Activated naive CD4-positive, alpha-beta T cell (primary cell): ENCODE data around the gene PSD.

Experiments used
- DNase-seq, 4 experiments: peaks; one replicate each; lab custom pipeline; 2025; lab: John Stamatoyannopoulos, UW

PSD gene

GRCh38 chr10:102438374-102438773, 19.8 kb upstream of the PSD start:
- DNase-seq = no peak

DNA sequence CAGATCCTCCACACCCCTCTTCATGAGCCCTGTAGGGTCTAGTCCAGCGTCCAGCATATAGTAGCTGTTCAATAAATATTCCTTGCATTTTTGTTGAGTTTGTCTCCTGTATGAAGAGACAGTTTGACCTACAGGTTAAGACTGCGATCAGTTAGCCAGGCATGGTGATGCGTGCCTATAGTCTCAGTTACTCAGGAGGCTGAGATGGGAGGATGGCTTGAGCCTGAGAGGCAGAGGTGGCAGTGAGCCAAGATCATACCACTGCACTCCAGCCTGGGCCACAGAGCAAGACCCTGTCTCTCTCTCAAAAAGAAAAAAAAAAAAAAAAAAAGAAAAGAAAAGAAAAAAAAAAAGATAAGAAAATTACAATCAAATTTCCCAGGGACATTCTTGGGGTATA, 18.9 kb upstream of the PSD start:
- DNase-seq = no peak

- no peak for DNase-seq
These were observed 17.7 kb upstream of the PSD start for GRCh38 chr10:102436312-102436711.

GRCh38 chr10:102435529-102436233, 17.1 kb upstream of the PSD start:
- DNase-seq = no peak

GRCh38 chr10:102435133-102435497, 16.5 kb upstream of the PSD start:
- DNase-seq = no peak

DNA sequence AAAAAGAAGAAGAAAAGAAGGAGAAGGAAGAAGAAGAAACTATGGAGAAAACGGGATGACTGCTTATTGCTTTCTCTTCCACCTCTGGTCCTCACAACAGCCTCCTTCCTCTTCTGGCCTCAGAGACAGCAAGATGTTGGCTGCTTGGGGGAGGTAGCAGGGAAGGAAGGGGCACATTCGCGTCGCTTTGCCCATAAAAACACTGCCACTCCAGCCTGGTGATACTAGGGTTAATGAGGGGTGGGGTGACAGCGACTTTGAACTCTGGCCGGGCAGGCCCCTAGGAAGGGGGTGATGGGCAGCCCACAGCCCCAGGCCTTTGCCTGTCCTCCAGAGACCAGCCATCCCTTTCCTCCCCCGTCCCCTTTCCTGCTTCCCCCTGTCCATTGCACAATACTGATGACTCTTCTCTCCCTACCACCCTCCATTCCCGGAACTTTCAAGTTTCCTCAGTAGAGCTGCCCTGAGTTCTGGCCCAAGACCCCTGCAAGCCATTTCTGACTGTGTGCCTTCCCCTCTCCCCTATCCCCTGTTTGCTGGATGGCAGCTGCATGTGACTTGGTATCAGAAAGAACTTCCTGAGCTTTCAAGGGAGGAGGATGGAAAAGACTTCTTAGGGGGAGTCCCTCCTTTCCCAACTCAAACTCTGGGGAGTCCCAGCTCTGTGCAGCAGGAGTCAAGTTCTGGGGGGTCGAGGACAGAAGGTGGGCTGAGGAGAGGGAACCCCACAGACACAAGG, 16.0 kb upstream of the PSD start:
- DNase-seq = no peak

- DNase-seq = no peak
These were observed 15.0 kb upstream of the PSD start for GRCh38 chr10:102433619-102434046.

DNA sequence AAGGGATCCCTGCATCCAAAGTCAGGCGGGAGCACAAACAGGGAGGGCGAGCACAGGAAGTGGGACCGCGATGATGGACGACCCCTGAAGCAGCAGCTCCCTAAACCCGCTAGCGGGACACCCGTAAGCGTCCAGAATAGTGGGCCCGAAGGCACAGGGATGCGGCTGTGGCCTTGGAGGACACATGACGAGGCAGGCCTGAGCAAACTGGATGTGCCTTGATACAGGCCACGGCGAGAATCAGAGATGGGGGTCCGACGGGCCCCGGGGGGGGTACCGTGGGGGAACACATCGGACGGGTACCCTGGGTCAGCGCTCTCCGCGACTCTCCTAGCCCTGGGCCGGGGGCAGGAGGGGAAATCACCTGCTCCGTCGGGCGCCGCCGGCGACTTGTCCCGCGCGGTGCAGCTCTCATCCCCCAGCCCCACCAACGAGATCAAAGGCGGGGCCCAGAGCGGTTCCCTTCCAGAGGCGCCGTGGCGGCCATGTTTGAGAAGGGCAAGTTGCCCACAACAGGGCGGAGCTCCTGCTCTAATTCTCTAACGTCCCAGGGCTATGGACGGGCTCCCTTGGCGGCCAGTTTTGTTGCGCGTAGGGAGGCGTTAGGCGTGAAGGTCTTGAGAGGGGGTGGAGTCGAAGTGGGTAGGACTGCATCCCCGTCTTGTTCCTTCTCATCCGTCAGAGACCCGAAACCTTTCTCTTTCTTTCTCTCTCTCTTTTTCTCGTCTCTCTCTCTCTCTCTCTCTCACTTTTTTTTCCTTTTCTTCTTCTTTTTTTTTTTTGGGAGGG, 13.8 kb upstream of the PSD start, which contains the start of gene CUEDC2:
Gene CUEDC2, minus strand, starts transcription at position 413 of the 789 bp plus-strand sequence. CDS start 7,386 bp downstream, outside the sequence.
- DNase-seq = peak; percentile 79 to 95 (median 91)

DNA sequence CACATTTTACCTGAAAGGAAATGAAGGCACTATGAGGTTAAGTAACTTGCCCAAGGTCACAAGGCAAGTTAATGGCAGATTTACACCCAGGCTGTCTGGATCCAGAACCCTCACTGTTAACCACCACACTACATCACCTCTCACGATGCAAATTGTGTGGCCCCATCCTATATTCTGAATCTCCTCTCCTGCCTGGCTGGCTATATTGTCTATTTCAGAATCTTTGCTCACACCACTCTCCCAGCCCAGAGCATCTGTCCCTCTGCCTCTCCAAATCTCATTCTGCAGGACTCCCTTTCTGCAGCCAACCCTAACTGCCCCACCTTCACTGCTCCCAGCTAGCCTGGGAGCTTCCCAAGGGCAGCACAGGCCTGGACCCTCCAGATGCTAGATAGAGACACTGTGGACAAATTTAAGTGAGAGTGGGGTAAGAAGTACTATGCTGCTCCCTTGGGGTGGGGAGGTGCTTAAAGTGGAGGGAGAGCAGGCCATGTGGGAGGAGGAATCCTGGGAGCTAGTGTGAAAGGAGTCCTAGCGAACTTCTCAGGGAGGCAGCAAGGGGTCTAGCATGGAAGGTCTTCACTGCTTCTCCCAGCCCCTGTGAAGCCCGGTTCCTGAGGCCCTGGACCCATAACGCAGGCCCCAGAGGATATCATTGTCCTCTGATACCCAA, 13.0 kb upstream of the PSD start:
- no peak for DNase-seq

GRCh38 chr10:102429468-102429867, 10.9 kb upstream of the PSD start:
- DNase-seq = no peak

GRCh38 chr10:102426803-102427287, 8.3 kb upstream of the PSD start:
- no peak for DNase-seq

DNA sequence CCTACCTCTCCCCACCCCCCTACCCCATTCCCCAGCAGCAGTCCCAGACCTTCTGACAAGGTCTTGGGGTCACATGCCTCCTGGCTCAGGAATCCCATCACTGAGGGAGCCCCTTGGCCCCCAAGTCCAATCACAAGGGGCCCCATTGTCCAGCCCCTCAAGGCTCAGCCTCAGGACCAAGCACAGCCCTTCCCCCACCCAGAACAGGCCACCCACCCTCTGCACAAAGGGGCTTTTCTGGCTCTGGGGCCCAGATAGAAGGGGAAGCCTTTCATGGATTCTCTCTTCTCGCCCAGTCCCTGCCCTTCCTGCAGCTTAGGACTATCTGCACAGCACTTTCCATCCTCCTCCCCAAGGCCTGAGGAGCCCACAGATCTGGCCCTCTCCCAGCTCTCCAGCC, 6.9 kb upstream of the PSD start:
- no peak for DNase-seq

GRCh38 chr10:102424916-102425315, 6.3 kb upstream of the PSD start:
- DNase-seq = no peak

DNA sequence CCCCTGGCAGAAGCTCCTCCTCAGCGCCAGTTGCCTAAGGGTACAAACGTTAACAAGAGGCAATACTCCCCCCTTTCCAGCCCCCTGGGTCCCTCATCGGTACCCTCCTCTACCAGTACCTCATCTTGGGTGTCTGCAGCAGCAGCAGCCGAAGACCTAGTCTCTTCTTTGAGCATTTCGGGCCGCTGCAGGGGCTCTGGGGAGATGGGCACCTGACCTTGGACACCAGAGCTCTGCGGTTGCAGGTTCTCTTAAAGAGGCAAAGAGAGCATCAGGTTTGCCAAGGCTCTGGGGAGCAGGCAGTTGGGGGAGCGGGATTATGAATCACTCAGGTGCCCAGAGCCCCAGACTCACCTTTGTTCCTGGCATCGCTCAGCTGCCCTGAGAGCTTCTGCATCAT, 5.6 kb upstream of the PSD start:
- DNase-seq = no peak

- DNase-seq = no peak
These were observed 4.9 kb upstream of the PSD start for GRCh38 chr10:102423372-102423968.

DNA sequence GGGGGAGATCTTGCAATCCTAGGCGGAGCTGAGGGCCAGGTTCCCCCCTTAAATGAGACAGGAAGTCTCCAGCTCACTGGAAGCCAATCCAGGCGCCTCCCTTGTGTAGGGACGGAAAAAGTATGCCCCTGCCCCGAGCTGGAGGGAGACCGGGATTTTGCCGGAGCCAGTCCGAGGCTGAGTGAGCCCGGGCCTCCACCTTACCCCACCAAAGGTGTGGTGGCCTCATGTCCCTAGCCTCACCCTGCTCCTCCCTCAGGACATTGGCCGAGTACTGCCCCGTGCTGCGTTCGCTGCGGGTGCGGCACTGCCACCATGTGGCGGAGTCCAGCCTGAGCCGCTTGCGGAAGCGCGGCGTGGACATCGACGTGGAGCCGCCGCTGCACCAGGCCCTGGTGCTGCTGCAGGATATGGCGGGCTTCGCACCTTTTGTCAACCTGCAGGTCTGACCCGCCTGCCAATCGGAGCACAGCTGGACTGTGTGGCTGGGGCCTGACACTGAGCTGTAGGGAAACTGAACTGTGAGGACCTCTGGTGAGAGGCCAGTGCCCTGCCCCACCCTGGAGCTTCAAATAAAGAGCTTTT, 4.1 kb upstream of the PSD start:
- peak in 1 of 4 experiments; percentile 40 for DNase-seq

DNA sequence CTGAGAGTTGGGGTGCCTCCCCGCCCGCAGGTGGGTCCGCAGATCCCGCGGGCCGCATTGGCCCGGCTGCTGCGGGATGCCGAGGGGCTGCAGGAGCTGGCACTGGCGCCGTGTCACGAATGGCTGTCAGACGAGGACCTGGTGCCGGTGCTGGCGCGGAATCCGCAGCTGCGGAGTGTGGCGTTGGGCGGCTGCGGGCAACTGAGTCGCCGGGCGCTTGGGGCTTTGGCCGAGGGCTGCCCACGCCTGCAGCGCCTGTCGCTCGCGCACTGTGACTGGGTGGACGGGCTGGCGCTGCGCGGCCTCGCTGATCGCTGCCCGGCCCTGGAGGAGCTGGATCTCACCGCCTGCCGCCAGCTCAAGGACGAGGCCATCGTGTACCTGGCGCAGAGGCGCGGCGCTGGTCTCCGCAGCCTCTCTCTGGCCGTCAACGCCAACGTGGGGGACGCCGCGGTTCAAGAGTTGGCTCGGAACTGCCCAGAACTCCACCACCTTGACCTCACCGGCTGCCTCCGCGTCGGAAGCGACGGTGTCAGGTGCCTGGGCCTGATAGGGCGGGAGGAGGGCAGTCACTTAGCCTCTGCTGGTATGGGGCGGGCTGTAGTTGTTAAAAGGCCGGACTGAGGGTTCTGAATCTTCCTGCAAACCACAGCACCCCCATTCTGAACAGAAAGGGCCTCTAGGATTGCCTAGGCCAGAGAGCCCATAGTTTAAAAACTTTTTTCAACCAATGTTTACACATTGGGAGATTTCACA, 3.4 kb upstream of the PSD start:
- DNase-seq = peak in 1 of 4 experiments; percentile 50

- DNase-seq = no peak
These were observed 2.8 kb upstream of the PSD start for GRCh38 chr10:102421507-102421756.

DNA sequence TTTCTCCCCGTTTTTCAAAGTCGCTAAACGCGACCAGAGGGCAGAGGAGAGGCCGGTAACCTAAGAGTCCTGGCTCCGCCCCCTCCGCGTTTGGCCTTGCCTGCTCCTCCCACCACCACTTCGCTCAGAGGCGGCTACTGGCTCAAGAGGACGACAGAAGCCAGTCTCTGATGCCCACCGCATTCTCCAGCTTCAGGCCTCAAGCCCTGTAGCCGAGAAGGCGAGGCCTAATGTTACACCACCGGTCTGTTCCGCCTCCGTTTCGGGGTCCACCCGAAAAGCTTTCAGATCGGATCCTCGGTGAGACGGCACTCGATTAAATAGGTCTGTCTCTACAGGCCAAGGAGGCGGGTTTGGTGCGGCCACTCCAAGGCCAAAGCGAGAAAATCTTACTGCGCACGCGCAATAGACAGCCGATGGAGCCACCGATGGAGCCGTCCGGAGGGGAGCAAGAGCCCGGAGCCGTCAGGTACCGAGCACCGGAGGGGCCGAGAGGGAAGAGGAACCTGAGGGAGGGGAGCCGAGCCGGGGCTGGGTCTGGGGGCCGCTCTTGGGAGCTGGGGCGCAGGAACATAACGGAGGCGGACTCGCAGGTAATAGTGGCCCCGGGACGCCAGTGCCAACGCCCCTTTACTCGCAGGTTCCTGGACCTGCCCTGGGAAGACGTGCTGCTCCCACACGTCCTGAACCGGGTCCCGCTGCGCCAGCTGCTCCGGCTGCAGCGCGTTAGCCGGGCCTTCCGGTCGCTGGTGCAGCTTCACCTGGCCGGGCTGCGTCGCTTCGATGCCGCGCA, 2.3 kb upstream of the PSD start, which contains the start of gene FBXL15:
Gene FBXL15, plus strand, starts transcription at position 123 of the 793 bp plus-strand sequence. Its CDS starts 294 bp downstream, at position 417.
- DNase-seq = peak; percentile 89 to 93 (median 90)
